ENCODE results near the gene NEGR1.

- no peak for TF ChIP-seq CTCF (IDR thresholded peaks at IDR 0.05)
- TF ChIP-seq POLR2A (IDR thresholded peaks at IDR 0.05), result no peak
Observed at GRCh38 chr1:71362691-71363090, 919.6 kb downstream of the NEGR1 start.

Measured in heart left ventricle (tissue), 13 donors.